ENCODE data around the gene EPN3.

GRCh38 chr17:50570528-50570927 is 38.0 kb downstream of the EPN3 start:
- TF ChIP-seq ZNF660 (tag by site-specific recombination; IDR thresholded peaks at IDR 0.05) (no peak), ZNF501 (tag by site-specific recombination; IDR thresholded peaks at IDR 0.05) (no peak), ZNF629 (tag by site-specific recombination; IDR thresholded peaks at IDR 0.05) (no peak), ZFP41 (tag by site-specific recombination; IDR thresholded peaks at IDR 0.05; ENCODE audit: borderline replicate concordance) (no peak), REPIN1 (tag by site-specific recombination; IDR thresholded peaks at IDR 0.05; ENCODE audit: low read depth) (no peak), ZNF302 (tag by site-specific recombination; IDR thresholded peaks at IDR 0.05; ENCODE audit: low read depth) (no peak)
- TF ChIP-seq, protein P1, sequence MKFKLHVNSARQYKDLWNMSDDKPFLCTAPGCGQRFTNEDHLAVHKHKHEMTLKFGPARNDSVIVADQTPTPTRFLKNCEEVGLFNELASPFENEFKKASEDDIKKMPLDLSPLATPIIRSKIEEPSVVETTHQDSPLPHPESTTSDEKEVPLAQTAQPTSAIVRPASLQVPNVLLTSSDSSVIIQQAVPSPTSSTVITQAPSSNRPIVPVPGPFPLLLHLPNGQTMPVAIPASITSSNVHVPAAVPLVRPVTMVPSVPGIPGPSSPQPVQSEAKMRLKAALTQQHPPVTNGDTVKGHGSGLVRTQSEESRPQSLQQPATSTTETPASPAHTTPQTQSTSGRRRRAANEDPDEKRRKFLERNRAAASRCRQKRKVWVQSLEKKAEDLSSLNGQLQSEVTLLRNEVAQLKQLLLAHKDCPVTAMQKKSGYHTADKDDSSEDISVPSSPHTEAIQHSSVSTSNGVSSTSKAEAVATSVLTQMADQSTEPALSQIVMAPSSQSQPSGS (tag by site-specific recombination; IDR thresholded peaks at IDR 0.05; ENCODE audit: low read depth) = no peak

Data from HEK293 (cell line).